ENCODE results near the gene CSRP2.

The CSRP2 gene

GRCh38 chr12:76871742-76872141 is 7.1 kb downstream of the CSRP2 start:
- Histone ChIP-seq H3K9ac (ENCODE audit: low read length) (no peak overlapping the region), H3K27ac (ENCODE audit: low read depth, low read length) (no peak overlapping the region), H3K9me3 (ENCODE audit: low read length) (no peaks in the 10 kb centered on the region), H3K27me3 (ENCODE audit: control insufficient read depth in 1 of 2, insufficient read depth in 2 of 2, low read length in 2 of 2) (no peaks in the 10 kb centered on the region), H3K4me3 (ENCODE audit: low read depth in 1 of 2, low read length in 2 of 2) (no peak overlapping the region), H3K4me1 (ENCODE audit: insufficient read depth, low read length) (no peaks in the 10 kb centered on the region), H3K36me3 (ENCODE audit: insufficient read depth, low read length) (no peaks in the 10 kb centered on the region)

- H3K36me3 ChIP-seq (ENCODE audit: insufficient read depth, low read length) = no peaks in the 10 kb centered on the region
- no peaks in the 10 kb centered on the region for H3K4me1 ChIP-seq (ENCODE audit: insufficient read depth, low read length)
- H3K27me3 ChIP-seq (ENCODE audit: control insufficient read depth in 1 of 2, insufficient read depth in 2 of 2, low read length in 2 of 2) = no peaks in the 10 kb centered on the region
- no peaks in the 10 kb centered on the region for H3K9me3 ChIP-seq (ENCODE audit: low read length)
- H3K4me3 ChIP-seq (ENCODE audit: low read depth in 1 of 2, low read length in 2 of 2) = no peak overlapping the region
- H3K27ac ChIP-seq (ENCODE audit: low read depth, low read length) = no peak overlapping the region
- no peak overlapping the region for H3K9ac ChIP-seq (ENCODE audit: low read length)
Measured at GRCh38 chr12:76871082-76871481, 7.7 kb downstream of the CSRP2 start.

GRCh38 chr12:76866726-76867125 is 12.1 kb downstream of the CSRP2 start:
- Histone ChIP-seq H3K4me3 (ENCODE audit: low read depth in 1 of 2, low read length in 2 of 2) (no peak overlapping the region), H3K27ac (ENCODE audit: low read depth, low read length) (no peak overlapping the region)

GRCh38 chr12:76866151-76866567 is 12.7 kb downstream of the CSRP2 start:
- no peaks in the 10 kb centered on the region for H3K4me1 ChIP-seq (ENCODE audit: insufficient read depth, low read length)
- H3K4me3 ChIP-seq (ENCODE audit: low read depth in 1 of 2, low read length in 2 of 2) = no peak overlapping the region
- no peak overlapping the region for H3K9ac ChIP-seq (ENCODE audit: low read length)
- no peaks in the 10 kb centered on the region for H3K27me3 ChIP-seq (ENCODE audit: control insufficient read depth in 1 of 2, insufficient read depth in 2 of 2, low read length in 2 of 2)
- H3K27ac ChIP-seq (ENCODE audit: low read depth, low read length) = no peak overlapping the region
- H3K9me3 ChIP-seq (ENCODE audit: low read length) = no peaks in the 10 kb centered on the region
- no peaks in the 10 kb centered on the region for H3K36me3 ChIP-seq (ENCODE audit: insufficient read depth, low read length)

More at GRCh38 chr12:76866726-76867125, 12.1 kb downstream of the CSRP2 start:
- Histone ChIP-seq H3K9me3 (ENCODE audit: low read length) (no peaks in the 10 kb centered on the region), H3K9ac (ENCODE audit: low read length) (no peak overlapping the region), H3K27me3 (ENCODE audit: control insufficient read depth in 1 of 2, insufficient read depth in 2 of 2, low read length in 2 of 2) (no peaks in the 10 kb centered on the region), H3K36me3 (ENCODE audit: insufficient read depth, low read length) (no peaks in the 10 kb centered on the region), H3K4me1 (ENCODE audit: insufficient read depth, low read length) (no peaks in the 10 kb centered on the region)

- Histone ChIP-seq H3K4me1 (ENCODE audit: insufficient read depth, low read length) (no peaks in the 10 kb centered on the region), H3K9ac (ENCODE audit: low read length) (no peak overlapping the region), H3K36me3 (ENCODE audit: insufficient read depth, low read length) (no peaks in the 10 kb centered on the region), H3K27ac (ENCODE audit: low read depth, low read length) (no peak overlapping the region), H3K9me3 (ENCODE audit: low read length) (no peaks in the 10 kb centered on the region), H3K27me3 (ENCODE audit: control insufficient read depth in 1 of 2, insufficient read depth in 2 of 2, low read length in 2 of 2) (no peaks in the 10 kb centered on the region), H3K4me3 (ENCODE audit: low read depth in 1 of 2, low read length in 2 of 2) (no peak overlapping the region)
Measured at GRCh38 chr12:76864791-76865400, 13.9 kb downstream of the CSRP2 start.

GRCh38 chr12:76863837-76864236 is 15.0 kb downstream of the CSRP2 start:
- Histone ChIP-seq H3K4me3 (ENCODE audit: low read depth in 1 of 2, low read length in 2 of 2) (no peak overlapping the region), H3K4me1 (ENCODE audit: insufficient read depth, low read length) (no peaks in the 10 kb centered on the region), H3K9ac (ENCODE audit: low read length) (no peak overlapping the region), H3K27me3 (ENCODE audit: control insufficient read depth in 1 of 2, insufficient read depth in 2 of 2, low read length in 2 of 2) (no peaks in the 10 kb centered on the region), H3K27ac (ENCODE audit: low read depth, low read length) (no peak overlapping the region), H3K9me3 (ENCODE audit: low read length) (no peaks in the 10 kb centered on the region), H3K36me3 (ENCODE audit: insufficient read depth, low read length) (no peaks in the 10 kb centered on the region)

- no peak overlapping the region for H3K9ac ChIP-seq (ENCODE audit: low read length)
- H3K36me3 ChIP-seq (ENCODE audit: insufficient read depth, low read length) = no peaks in the 10 kb centered on the region
- no peak overlapping the region for H3K4me3 ChIP-seq (ENCODE audit: low read depth in 1 of 2, low read length in 2 of 2)
- no peaks in the 10 kb centered on the region for H3K9me3 ChIP-seq (ENCODE audit: low read length)
- no peaks in the 10 kb centered on the region for H3K27me3 ChIP-seq (ENCODE audit: control insufficient read depth in 1 of 2, insufficient read depth in 2 of 2, low read length in 2 of 2)
- H3K4me1 ChIP-seq (ENCODE audit: insufficient read depth, low read length) = no peaks in the 10 kb centered on the region
- H3K27ac ChIP-seq (ENCODE audit: low read depth, low read length) = no peak overlapping the region
Measured at GRCh38 chr12:76863005-76863670, 15.7 kb downstream of the CSRP2 start.

- Histone ChIP-seq H3K27me3 (ENCODE audit: control insufficient read depth in 1 of 2, insufficient read depth in 2 of 2, low read length in 2 of 2) (no peaks in the 10 kb centered on the region), H3K9me3 (ENCODE audit: low read length) (no peaks in the 10 kb centered on the region), H3K27ac (ENCODE audit: low read depth, low read length) (no peak overlapping the region), H3K36me3 (ENCODE audit: insufficient read depth, low read length) (no peaks in the 10 kb centered on the region), H3K9ac (ENCODE audit: low read length) (no peak overlapping the region), H3K4me1 (ENCODE audit: insufficient read depth, low read length) (no peaks in the 10 kb centered on the region), H3K4me3 (ENCODE audit: low read depth in 1 of 2, low read length in 2 of 2) (no peak overlapping the region)
Measured at GRCh38 chr12:76860256-76860655, 18.6 kb downstream of the CSRP2 start.

GRCh38 chr12:76859611-76860010 is 19.2 kb downstream of the CSRP2 start:
- H3K27me3 ChIP-seq (ENCODE audit: control insufficient read depth in 1 of 2, insufficient read depth in 2 of 2, low read length in 2 of 2) = no peaks in the 10 kb centered on the region
- no peak overlapping the region for H3K4me3 ChIP-seq (ENCODE audit: low read depth in 1 of 2, low read length in 2 of 2)
- peaks cover under 1% of the 10 kb centered on the region for H3K9me3 ChIP-seq (ENCODE audit: low read length)

GRCh38 chr12:76856018-76856644 is 22.7 kb downstream of the CSRP2 start:
- no peak overlapping the region for H3K27ac ChIP-seq (ENCODE audit: low read depth, low read length)
- H3K4me1 ChIP-seq (ENCODE audit: insufficient read depth, low read length) = no peaks in the 10 kb centered on the region
- peaks cover 3% of the 10 kb centered on the region for H3K9me3 ChIP-seq (ENCODE audit: low read length)
- H3K4me3 ChIP-seq (ENCODE audit: low read depth in 1 of 2, low read length in 2 of 2) = no peak overlapping the region
- no peaks in the 10 kb centered on the region for H3K27me3 ChIP-seq (ENCODE audit: control insufficient read depth in 1 of 2, insufficient read depth in 2 of 2, low read length in 2 of 2)
- H3K9ac ChIP-seq (ENCODE audit: low read length) = no peak overlapping the region
- H3K36me3 ChIP-seq (ENCODE audit: insufficient read depth, low read length) = peaks cover 6% of the 10 kb centered on the region

More at GRCh38 chr12:76859611-76860010, 19.2 kb downstream of the CSRP2 start:
- H3K4me1 ChIP-seq (ENCODE audit: insufficient read depth, low read length) = no peaks in the 10 kb centered on the region
- H3K27ac ChIP-seq (ENCODE audit: low read depth, low read length) = no peak overlapping the region
- H3K9ac ChIP-seq (ENCODE audit: low read length) = no peak overlapping the region
- H3K36me3 ChIP-seq (ENCODE audit: insufficient read depth, low read length) = no peaks in the 10 kb centered on the region

GRCh38 chr12:76855271-76855670 is 23.5 kb downstream of the CSRP2 start:
- peaks cover 14% of the 10 kb centered on the region for H3K36me3 ChIP-seq (ENCODE audit: insufficient read depth, low read length)

More at GRCh38 chr12:76855271-76855670, 23.5 kb downstream of the CSRP2 start:
- Histone ChIP-seq H3K27me3 (ENCODE audit: control insufficient read depth in 1 of 2, insufficient read depth in 2 of 2, low read length in 2 of 2) (no peaks in the 10 kb centered on the region), H3K9me3 (ENCODE audit: low read length) (peaks cover 3% of the 10 kb centered on the region), H3K27ac (ENCODE audit: low read depth, low read length) (no peak overlapping the region), H3K4me1 (ENCODE audit: insufficient read depth, low read length) (no peaks in the 10 kb centered on the region), H3K9ac (ENCODE audit: low read length) (no peak overlapping the region), H3K4me3 (ENCODE audit: low read depth in 1 of 2, low read length in 2 of 2) (no peak overlapping the region)

Measured in muscle layer of colon (tissue), 2 donors.